GM18858 (cell line): ENCODE data around the gene PYGO2.
"Not testable (repeated sequence)": the region's sequence is repeated elsewhere in the genome, so short reads cannot be mapped to it uniquely, and the experiment has no call there.

ENCODE experiments used
- ATAC-seq: cut with Tn5 transposase; IDR thresholded peaks from one replicate; pipeline ENCODE4 v1.9.1; 2021; ENCODE audit not compliant: unreplicated experiment

The PYGO2 gene

DNA sequence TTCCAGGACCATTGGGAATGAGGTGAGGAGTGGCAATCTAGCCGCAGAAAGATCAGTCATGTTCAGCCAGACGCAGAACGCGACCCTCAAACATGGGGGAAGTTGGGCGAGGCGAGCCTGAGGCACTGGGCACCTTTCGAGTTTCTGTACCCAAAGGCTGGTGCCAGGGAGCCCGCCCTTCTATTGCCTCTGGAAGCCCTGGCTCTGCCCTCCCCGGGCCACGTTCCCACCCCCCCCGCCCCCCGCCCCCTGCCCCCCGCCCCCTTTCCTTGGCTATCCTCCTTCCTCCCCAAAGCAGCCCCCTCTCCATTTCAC, 38.8 kb upstream of the PYGO2 start:
- ATAC-seq: no peak

DNA sequence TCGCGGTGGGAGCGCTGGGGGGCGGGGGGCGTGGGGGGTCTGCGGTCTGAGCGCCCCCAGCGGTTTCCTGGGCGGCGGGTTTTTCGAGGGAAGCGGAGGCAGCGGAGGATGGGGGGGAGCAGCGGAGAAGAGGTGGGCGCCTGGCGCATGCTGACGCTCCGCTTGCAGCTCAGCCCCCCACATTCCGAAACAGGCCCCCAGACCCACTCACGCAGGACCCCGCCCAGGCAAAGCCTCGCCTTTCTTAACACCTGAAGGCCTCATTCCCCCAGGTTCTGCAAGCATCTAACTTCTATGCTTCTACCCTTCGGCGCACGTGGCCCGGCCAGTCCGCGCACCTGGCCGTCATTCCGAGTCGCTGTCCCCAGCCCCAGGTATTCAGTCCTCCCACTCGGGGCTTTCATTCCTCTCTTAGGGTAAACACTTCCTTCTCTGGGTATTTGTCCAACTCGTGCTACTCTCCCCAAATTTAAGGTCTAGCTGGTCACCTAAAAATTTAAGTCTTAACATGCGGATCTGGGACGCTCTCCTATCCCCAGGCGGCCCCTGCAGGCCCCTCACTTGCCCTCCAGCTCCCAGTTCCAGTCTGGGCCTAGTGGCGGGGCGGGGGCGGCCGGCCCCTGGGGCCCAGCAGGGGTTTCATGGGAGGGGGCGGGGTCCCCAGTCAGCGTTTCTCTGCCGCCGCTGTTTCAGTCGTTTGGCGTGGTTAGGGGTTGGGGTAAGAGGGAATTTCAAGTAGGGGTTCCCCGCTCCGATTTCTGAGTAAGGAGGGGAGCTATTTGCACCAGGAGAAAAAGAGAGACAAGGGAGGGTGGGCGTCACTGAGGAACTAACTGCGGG, 38.2 kb upstream of the PYGO2 start:
- ATAC-seq: no peak

DNA sequence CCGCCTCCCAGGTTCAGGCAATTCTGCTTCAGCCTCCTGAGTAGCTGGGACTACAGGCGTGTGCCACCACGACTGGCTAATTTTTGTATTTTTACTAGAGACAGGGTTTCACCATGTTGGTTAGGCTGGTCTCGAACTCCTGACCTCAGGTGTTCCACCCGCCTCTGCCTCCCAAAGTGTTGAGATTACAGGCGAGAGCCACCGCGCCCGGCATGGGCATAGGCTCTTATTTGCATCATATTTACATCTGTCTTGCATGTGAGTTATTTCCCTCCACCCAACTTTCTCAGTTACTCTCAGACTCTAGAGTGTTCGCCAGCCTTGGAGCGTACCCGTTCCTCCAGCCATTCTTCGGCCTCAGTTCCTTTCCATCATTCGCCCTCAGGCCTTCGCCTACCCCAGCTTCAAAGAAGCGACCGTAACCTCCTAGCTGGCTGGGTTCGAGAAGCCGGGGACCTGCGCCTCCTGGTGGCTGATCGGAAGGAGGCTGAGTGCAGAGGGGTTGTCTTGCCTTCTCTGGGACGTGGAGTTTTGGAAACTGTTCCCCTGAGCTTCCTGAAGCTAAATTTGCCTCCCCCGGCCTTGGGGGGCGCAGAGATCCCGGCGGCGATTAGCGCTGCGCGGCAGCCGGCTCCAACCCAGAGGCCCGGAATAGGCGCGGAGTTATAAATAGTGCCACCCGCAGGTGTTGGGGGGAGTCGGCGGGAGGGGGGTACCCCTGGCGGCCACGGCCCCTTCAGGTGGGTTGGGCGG, 37.4 kb upstream of the PYGO2 start:
- ATAC-seq: no peak

DNA sequence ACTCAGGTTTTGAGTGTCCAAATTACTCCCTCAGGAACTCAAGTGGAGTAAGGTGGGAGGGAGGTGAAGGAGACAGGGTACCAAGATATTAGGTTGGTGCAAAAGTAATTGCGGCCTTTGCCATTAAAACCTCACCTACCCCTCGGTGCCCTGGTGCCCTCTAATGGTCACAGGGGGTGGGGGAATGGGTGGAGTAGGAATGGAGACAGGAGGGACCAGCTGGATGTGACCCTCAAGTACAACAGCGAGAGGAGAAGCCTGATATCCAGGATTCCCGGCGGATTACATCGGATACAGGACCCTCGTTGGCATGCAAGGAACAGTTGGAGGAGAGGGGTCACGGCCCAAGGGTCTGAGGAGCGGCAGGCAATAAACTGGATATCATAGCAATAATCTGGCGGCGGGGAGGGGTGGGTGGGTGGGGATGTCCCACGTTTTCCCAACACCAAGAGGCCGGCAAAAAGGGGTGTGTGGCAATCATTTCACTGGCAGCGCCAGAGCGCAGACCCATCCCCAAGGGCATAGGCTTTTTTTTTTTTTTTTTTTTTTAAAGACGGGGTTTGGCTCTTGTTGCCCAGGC, 36.7 kb upstream of the PYGO2 start:
- no peak for ATAC-seq

DNA sequence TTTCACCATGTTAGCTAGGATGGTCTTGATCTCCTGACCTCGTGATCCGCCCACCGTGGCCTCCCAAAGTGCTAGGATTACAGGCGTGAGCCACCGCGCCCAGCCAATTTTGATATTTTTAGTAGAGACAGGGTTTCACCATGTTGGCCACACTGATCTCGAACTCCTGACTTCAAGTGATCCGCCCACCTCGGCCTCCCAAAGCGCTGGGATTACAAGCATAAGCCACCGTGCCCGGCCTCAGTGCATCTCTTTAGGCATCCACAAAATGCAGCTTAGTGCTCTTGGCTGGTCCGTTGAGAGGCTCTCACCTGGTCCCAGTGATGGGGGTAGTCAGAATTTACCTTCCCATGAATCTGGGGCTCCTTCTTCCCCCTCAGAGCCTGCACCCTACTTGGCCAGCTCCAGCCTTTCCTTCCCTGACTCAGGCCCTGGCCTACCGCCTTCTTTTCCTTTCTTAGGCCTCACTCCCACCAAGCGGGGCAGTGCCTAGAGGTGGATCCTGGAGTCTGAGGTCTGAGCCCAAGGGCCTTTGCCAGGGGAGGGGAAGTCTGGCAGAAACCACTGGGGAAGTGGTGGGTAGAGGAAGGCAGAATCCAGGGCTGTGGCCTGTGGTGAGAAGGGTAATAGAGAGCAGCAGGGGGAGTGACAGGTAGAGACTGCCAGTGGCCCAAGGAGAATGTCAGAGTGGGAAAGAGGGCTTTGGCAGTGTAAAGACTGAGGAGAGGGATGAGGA, 35.6 kb upstream of the PYGO2 start:
- ATAC-seq: no peak

DNA sequence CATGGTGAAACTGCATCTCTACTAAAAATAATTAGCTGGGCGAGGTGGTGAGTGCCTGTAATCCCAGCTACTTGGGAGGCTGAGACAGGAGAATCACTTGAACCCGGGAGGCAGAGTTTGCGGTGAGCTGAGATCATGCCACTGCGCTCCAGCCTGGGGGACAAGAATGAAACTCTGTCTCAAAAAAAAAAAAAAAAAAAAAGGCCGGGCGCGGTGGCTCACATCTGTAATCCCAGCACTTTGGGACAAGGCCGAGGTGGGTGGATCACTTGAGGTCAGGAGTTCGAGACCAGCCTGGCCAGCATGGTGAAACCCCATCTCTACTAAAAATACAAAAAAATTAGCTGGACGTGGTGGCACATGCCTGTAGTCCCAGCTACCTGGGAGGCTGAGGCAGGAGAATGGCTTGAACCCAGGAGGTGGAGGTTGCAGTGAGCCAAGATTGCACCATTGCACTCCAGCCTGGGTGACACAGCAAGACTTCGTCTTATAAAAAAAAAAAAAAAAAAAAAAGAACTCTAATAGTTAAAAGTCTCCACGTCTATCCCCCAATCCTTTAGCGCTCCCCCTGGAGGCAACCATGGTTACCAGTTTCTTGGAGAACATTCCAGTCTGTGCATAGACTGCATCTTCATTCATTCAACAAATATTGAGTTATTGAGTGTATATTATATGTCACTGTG, 33.9 kb upstream of the PYGO2 start:
- ATAC-seq: not testable (repeated sequence)

DNA sequence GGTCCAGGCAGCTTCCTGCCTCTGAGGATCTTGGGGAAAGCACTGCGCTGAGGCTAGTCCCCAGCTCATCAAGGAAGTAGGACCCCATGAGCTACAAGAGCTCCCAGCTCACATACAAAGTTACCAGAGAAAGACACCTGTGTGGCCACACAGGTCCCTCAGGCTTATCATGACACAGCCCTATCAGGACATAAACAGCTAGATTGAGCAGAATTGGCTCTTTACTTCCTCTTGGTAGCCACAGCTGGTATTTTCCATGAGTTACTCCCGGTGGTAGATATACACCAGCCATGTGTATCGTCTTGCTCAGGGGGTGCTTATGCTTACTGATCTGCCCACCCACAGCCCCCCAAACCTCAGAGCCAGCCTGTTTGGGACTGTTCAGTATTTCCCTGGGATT, 33.0 kb upstream of the PYGO2 start:
- no peak for ATAC-seq

DNA sequence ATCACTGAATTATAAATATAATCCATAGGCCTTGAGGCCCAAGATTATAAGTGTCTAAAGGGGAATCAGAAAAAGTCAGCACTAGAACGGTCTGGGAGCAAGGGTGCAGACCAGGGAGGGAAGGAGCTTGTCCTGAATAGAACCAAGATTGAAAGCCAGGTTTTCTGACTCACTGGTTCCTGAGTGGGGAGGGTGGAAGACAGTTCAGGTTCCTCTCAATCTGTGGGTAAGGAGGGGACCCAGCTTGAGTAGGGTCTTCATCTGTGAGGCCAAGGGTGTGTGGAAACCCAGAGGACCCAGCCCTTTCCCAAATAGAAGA, 32.6 kb upstream of the PYGO2 start:
- no peak for ATAC-seq

DNA sequence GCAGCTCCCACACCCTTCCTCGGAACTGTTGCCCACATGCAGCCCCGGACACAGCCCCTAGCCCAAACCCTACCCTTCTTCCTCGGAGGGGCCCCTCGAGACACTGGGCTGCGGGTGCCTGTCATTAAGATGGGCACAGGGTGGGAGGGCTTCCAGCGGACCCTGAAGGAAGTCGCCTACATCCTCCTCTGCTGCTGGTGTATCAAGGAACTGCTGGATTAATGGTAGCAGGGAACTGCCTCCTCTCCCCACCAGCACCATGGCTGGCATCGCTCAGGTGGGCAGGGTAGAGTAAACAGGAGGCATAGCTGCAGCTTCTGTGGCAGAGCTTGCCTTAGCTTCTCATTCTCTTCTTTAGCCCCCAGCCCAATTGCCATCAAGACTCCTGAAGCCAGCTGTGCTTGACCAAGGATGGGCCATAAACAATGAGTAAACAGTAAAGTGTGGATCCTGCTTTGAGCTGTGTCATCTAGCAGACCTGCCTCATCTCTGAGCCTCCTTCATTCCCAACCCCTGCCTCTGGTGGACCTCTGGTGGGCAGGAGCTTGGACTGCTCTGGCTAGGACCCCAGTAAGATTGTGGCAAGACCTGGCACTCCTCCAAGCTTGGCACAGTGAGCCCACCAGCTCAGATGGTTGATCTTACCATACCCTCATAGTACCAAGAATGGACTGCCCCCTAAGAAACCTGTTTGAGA, 32.1 kb upstream of the PYGO2 start, which contains the start of gene LENEP:
Gene LENEP (plus strand): TSS at position 15 of the 697 bp plus-strand sequence. CDS start 22 bp downstream, at position 37.
- no peak for ATAC-seq

DNA sequence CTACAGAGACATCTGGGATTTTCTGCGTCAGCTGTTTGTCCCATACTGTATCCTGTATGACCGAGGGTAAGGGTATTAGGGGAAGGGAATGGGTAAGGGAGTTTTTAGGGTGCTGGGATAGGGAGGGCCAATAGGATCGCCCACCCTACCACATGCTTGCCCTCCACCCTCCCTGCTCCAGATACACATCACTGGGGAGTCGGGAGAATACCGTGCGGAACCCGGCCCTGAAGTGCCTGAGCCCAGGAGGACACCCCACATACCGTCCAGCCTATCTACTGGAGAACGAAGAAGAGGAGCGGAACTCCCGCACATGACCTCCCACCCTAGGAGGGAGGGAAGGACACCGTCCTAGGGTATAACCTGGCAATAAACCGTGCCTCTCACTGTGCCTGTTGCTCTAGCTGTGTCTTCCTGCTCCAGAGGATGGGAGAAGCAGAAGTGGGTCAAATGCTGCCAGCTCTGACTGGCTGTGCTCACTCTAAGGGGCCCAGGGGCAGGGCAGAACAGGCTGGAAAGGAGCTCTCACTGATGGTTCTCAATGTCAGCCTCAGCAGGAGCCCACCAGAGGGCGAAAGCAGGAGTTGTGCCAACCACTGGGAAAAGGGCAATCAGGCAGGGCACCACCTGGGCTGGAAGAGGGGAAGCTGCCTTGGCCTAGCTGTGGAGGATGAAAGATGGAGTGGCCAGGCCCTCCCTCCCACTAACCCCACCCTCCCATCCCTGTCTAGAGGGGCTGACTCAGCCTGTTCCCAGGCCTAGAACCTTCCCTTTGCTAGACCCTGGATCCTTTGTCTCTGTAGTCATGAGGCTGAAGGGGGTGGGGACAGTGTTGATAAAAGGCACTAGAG, 31.4 kb upstream of the PYGO2 start:
- no peak for ATAC-seq

DNA sequence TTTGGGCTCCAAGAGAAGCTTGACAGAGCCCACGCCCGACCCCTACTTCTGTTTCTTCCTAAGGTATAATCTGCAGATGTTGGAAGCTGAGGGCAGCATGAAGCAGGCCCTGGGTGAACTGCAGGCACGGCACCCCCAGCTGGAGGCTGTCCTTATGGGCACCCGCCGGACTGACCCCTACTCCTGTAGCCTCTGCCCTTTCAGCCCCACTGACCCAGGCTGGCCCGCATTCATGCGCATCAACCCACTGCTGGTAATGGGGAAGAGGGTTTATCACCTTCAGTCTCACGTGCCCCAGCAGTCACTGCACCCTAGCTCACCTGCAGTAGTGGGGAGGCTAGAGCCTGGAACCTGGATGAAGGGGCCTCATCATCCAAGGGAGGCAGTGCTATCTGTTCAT, 28.7 kb upstream of the PYGO2 start:
- no peak for ATAC-seq

DNA sequence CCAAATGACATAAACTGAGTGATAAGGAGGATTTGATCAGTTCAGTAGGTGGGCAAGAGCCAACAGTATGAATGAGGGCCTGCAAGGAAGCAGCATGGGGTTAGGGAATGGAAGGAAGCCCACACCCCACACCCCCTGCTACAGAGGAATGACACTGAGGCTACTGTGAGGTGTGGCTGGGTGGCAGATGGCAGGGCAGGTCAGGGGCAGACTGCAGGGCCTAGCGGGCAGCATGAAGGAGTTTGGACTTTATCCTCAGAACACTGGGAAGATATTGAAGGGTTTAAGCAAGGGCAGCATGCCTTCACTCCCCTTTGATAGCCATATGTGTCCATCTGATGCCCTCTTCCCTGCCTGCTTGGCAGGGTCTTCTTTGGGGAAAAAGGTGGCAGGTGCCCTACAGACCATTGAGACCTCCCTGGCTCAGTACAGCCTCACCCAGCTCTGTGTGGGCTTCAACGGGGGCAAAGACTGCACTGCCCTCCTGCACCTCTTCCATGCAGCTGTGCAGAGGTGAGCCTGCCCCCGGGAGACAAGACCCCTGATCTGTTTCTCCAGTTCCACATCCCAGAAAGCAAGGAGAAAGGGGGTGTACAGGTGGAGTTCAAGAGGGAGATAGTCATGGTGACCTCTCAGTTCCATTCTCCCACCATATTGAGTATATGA, 27.7 kb upstream of the PYGO2 start:
- ATAC-seq: no peak

DNA sequence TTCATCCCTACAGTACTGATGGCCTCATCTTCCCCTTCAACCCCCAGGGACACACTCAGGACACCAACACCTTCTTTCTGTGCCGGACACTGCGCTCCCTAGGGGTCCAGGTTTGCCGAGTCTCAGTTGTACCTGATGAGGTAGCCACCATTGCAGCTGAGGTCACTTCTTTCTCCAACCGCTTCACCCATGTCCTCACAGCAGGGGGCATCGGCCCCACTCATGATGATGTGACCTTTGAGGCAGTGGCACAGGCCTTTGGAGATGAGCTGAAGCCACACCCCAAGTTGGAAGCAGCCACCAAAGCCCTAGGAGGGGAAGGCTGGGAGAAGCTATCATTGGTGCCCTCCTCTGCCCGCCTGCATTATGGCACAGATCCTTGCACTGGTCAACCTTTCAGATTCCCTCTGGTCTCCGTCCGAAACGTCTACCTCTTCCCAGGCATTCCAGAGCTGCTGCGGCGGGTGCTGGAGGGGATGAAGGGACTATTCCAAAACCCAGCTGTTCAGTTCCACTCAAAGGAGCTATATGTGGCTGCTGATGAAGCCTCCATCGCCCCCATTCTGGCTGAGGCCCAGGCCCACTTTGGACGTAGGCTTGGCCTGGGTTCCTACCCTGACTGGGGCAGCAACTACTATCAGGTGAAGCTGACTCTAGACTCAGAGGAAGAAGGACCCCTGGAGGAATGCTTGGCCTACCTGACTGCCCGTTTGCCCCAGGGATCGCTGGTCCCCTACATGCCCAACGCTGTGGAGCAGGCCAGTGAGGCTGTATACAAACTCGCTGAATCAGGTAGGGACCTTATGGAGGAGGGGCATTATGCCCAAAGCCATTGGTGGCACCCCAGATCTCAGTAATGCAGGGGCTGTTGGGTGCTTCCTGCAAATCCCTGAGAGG, 26.7 kb upstream of the PYGO2 start:
- ATAC-seq: no peak

DNA sequence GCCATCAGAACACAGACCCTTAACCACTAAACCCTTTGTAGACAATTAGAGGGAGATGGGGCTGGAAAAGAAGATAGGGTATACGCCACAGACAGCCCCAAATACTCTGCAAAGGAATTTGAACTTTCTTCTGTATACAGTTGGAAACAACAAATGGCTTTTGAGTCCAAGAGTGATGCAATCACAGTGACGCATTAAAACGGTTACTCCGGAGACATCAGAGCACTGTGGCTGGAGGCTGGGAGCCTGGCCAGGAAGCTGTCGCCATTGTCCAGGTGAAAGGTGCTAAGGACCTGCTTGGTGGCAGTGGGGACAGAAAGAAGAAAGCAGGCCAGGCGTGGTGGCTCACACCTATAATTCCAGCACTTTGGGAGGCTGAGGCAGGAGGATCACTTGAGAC, 25.7 kb upstream of the PYGO2 start:
- ATAC-seq: no peak

DNA sequence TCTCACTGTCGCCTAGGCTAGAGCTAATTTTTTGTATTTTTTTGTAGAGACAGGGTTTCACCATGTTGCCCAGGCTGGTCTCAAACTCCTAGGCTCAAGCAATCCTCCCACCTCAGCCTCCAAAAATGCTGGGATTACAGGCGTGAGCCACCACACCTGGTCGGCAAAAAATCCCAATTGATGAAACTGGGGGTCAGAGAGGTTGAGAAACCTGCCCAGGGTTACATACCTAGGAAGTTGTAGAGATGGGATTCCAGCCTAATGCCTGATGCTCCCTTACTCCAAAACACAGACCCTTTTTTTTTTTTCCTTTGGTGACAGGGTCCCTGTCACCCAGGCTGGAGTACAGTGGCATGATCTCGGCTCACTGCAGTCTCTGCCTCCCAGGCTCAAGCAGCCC, 25.2 kb upstream of the PYGO2 start:
- not testable (repeated sequence) for ATAC-seq

DNA sequence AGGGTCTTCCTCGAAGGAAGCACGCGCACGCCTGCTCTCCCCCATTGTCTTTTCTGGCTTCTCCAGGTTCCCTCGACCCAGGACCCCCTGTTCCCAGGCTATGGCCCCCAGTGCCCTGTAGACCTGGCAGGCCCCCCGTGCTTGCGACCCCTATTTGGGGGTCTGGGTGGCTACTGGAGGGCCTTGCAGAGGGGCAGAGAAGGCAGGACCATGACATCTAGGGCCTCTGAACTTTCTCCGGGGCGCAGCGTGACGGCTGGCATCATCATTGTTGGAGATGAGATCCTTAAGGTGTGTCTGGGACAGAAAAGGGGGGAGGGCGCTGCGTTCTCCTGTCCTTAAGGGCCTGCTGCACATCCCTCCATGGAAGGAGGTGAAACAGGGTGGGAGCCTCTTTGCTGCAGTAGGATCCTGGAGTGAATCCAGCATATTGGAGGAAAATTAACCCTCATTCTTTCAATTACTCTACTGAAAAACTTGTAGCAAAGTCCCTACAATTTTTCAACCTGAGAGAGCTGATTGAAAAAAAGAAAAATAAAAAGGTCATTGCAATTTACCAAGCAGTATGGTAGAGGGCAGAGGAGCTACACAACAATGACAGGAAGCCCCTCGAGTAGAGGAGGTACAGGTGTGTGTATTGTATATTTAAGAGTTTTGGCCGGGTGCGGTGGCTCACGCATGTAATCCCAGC, 22.3 kb upstream of the PYGO2 start:
- ATAC-seq: no peak

DNA sequence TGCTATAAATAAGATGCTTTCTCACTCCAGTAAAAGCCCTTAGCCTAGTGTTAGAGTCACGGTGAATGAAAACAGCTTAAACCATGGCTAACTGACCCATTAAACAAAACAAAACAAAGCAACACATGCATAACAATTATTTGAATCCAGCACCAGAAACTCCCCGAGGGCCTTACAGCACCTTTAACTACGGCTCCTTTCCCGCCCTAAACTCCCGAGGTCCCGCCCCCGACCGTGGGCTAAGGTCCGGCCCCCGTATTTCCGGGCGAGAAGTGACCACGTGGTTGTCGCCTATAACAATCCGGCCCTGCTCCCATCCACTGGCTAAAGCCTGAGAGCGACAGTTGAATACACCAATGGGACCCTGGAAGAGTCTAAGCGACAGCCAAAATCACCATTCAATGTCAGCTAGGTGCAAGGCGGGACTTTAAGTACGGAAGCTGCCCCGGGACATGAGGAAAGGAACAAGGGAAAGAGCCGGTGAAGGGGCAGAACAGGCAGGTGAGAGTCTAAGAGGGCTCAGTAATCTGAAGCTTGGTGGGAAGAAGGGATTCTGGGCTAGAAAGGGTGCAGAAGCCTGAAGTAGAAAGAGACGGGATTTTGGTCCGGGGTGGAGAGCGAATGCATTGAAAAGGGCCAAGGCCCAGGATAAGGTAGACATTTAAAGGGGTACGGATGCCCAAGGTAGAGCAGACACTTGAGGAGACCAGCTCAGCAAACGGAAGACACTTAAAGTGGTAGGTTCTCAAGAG, 21.5 kb upstream of the PYGO2 start, which contains the start of gene FLAD1:
Gene FLAD1 (plus strand): TSS at position 448 of the 752 bp plus-strand sequence. CDS start 351 bp downstream, outside the sequence.
- peak; percentile 95 for ATAC-seq
